Testis (tissue), 2 donors: ENCODE data around the gene TRIM37.

ENCODE experiments used
- CTCF ChIP-seq, 3 experiments: fragments of 450-650 bp in 2 of 3; fragments of 200-600 bp in 1 of 3; sonication (generic) in 1 of 3; IDR thresholded peaks; one replicate each; pipeline ENCODE4 v1.5.1; 2016 to 2019; ENCODE audit warnings: antibody characterized with exemption in 3 of 3, mild to moderate bottlenecking in 2 of 3, moderate library complexity in 1 of 3
- POLR2A ChIP-seq: fragments of 450-650 bp; IDR thresholded peaks from one replicate; pipeline ENCODE4 v1.6.1; 2017; ENCODE audit warnings: antibody characterized with exemption, mild to moderate bottlenecking, moderate library complexity

DNA sequence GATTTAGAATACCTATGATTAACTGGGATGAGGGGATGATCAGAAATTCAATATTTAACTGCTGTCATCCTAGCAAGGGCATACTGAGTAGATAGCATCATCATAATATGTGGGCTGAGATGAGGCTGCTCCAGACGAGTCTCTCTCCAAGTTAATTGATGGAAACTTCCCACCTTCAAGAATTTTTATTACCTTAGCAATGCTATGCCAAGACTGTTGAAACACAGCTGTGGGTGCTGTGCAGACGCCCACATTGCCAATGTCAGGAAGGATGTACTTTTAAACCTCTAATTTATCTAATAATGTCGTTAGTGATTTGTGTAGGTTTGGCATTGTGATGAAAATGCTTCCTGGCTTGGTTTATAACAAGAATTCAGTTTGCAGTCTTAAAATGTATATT, 170.4 kb downstream of the TRIM37 start:
- TF ChIP-seq CTCF (IDR thresholded peaks at IDR 0.05) (no peak), POLR2A (no peak)
